Astrocyte (in vitro differentiated cells and primary cell): ENCODE data around the gene MYO15A.

Experiments used
- CTCF ChIP-seq: IDR thresholded peaks from 2 replicates; pipeline ENCODE4 v1.5.1; 2011; ENCODE audit warnings: low read depth, mild to moderate bottlenecking, inconsistent platforms, low read length, moderate library complexity; ENCODE audit not compliant: insufficient read depth
- EZH2 ChIP-seq: IDR thresholded peaks from 2 replicates; pipeline ENCODE4 v1.6.1; 2012; ENCODE audit warnings: mild to moderate bottlenecking, low read length, inconsistent platforms; ENCODE audit not compliant: insufficient read depth

GRCh38 chr17:18084256-18084655, 24.3 kb upstream of the MYO15A start:
- TF ChIP-seq CTCF (no peak), EZH2 (no peak)
